Activated CD4-positive, alpha-beta T cell treated with anti-CD3 and anti-CD28 coated beads, Interleukin-2, amount 10 ng/mL, durations not matched to agents 7 days and 5 days (primary cell): ENCODE data around the gene TMEM121. TPM values are rescaled to one million over a fixed set of nuclear protein-coding genes. Genes with fewer than 3 reads are reported as not detected.
A peak's percentile ranks its signal among the peaks of the same experiment; 100 is the strongest.

Experiments used
- CTCF ChIA-PET: fragments of 350-600 bp; sonication (Branson Sonifier 250); formaldehyde crosslinking; loops from one replicate; lab custom pipeline; 2021; ENCODE audit warnings: antibody characterized with exemption; lab: Charles Lee
- POLR2A ChIA-PET: fragments of 350-600 bp; sonication (Branson Sonifier 250); formaldehyde crosslinking; loops from one replicate; lab custom pipeline; 2021; ENCODE audit warnings: antibody characterized with exemption; lab: Charles Lee
- DNase-seq: peaks from one replicate; pipeline ENCODE4 v3.0.0-alpha.2; 2020
- H3K27ac Mint-ChIP-seq: one replicate; pipeline ENCODE4 v1.8.0; 2021; ENCODE audit warnings: mild to moderate bottlenecking, moderate library complexity, mixed read lengths
- H3K27me3 Mint-ChIP-seq: one replicate; pipeline ENCODE4 v1.8.0; 2021; ENCODE audit warnings: mixed read lengths
- H3K36me3 Mint-ChIP-seq: one replicate; pipeline ENCODE4 v1.8.0; 2021; ENCODE audit warnings: low read depth, mixed read lengths
- H3K4me1 Mint-ChIP-seq: one replicate; pipeline ENCODE4 v1.8.0; 2021; ENCODE audit warnings: mixed read lengths
- H3K4me3 Mint-ChIP-seq: one replicate; pipeline ENCODE4 v1.8.0; 2021; ENCODE audit warnings: mild to moderate bottlenecking, moderate library complexity, mixed read lengths
- H3K9me3 Mint-ChIP-seq: one replicate; pipeline ENCODE4 v1.8.0; 2021; ENCODE audit warnings: mixed read lengths
- total RNA-seq, 2 experiments: library from RNA; stranded (reverse); gene quantifications; one replicate each; pipeline ENCODE4 v1.2.3, GENCODE V29; 2021

Gene TMEM121
- total RNA-seq, 2 experiments from 2014 or later, result 4.6 TPM

DNA sequence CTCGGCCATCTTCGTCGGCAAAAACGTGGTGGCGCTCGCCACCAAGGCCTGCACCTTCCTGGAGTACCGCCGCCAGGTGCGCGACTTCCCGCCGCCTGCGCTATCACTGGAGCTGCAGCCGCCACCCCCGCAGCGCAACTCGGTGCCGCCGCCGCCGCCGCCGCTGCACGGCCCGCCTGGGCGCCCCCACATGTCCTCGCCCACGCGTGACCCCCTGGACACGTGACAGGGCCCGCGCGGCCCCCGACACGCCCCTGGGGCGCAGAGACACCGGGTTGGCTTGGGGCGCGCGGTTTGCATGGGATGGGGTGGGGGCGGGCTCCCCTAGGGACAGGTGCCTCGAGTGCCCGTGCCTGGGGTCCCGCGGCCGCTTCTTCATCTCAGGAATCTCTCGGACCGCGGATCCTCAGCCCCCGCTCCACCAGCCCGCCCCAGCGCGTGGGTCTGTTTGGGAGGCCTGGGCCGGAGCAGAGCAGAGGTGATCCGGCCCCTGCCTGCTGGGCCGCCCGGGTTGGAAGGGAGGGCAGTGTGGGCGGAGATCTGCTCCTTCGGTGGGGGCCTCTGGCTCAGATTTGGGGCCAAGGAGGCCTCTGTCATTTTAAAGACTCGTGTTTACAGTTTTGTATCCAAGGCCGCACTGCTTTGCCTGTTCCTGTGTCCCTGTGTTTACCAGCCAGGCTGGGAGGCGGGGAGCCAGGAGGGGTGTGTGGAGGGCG lies 3.3 kb downstream of the TMEM121 start:
- H3K4me3 Mint-ChIP-seq, result peak overlapping the region; percentile 72
- peaks cover 25% of the 10 kb centered on the region for H3K4me1 Mint-ChIP-seq
- peak overlapping the region; percentile 86 for H3K27ac Mint-ChIP-seq
- H3K27me3 Mint-ChIP-seq, result peaks cover 18% of the 10 kb centered on the region
- CTCF ChIA-PET, result interaction anchor here (1.0 to 2.1 kb wide), 3 partner anchors 8 to 49 kb away, joined by 3 to 8 read pairs (median 4); no protein-coding TSS in a partner anchor
- H3K9me3 Mint-ChIP-seq, result no peaks in the 10 kb centered on the region
- H3K36me3 Mint-ChIP-seq, result no peaks in the 10 kb centered on the region
- POLR2A ChIA-PET, result no interaction called here
- peak; percentile 36 for DNase-seq

- peak overlapping the region; percentile 69 for H3K27ac Mint-ChIP-seq
- H3K9me3 Mint-ChIP-seq, result no peaks in the 10 kb centered on the region
- peaks cover 25% of the 10 kb centered on the region for H3K4me1 Mint-ChIP-seq
- no peak for DNase-seq
- H3K36me3 Mint-ChIP-seq, result no peaks in the 10 kb centered on the region
- H3K4me3 Mint-ChIP-seq, result peak overlapping the region; percentile 68
- CTCF ChIA-PET, result interaction anchor here (1.3 kb wide), 1 partner anchor 50 kb away, joined by 4 read pairs; no protein-coding TSS in a partner anchor
- H3K27me3 Mint-ChIP-seq, result peaks cover 12% of the 10 kb centered on the region
- POLR2A ChIA-PET, result no interaction called here
These were observed 4.1 kb downstream of the TMEM121 start for GRCh38 chr14:105530285-105531087.

DNA sequence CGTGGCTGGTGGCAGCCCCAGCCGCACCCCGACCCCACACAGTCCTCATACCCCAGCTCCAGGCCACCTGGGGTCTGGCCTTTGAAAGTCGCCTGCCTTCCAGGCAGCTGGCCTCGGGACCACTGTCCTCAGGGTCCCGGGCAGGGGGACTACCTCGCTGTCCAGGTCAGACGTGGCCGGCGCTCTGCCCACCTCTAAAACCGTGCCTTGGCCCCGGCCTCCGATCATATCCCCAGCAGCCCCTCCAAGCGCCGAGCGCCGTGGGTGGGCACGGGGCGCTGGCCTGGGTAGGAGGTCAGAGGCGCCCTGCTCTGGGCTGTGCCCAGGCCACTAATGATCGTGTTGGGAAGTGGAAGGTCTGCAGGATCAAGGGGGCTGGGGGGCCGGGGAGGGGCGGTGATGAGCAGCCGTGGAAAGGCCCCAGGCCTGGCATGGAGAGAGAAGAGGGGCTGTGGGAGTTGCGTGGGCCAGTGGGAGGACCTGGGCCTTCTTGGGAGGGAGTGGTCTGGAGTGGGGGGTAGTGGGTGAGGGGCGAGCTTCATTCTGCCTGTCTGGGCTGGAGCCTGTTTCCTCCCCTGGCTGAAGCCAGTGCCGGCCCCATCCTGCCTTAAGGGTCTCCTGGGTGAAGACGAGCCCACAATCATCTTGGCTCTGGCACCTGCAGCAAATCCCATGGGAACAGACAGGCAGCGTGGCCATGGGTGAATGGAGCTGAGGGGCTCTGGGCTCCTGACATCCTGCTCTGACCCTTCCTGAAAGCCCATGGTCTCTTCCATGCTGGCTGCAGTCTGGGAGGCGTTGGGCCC lies 4.9 kb downstream of the TMEM121 start:
- no peak overlapping the region for H3K4me3 Mint-ChIP-seq

GRCh38 chr14:105531894-105532623 lies 5.7 kb downstream of the TMEM121 start:
- Mint-ChIP-seq H3K36me3 (no peaks in the 10 kb centered on the region), H3K27ac (peak overlapping the region; percentile 52), H3K9me3 (no peaks in the 10 kb centered on the region), H3K4me1 (peaks cover 22% of the 10 kb centered on the region), H3K27me3 (peaks cover 9% of the 10 kb centered on the region), H3K4me3 (no peak overlapping the region)
- POLR2A ChIA-PET, result no interaction called here
- CTCF ChIA-PET, result interaction anchor here (0.6 to 1.4 kb wide), 4 partner anchors 21 to 442 kb away, joined by 3 to 5 read pairs (median 3); no protein-coding TSS in a partner anchor
- DNase-seq, result no peak

More for the DNA sequence above, 4.9 kb downstream of the TMEM121 start:
- Mint-ChIP-seq H3K4me1 (peaks cover 23% of the 10 kb centered on the region), H3K9me3 (no peaks in the 10 kb centered on the region), H3K27ac (no peak overlapping the region), H3K36me3 (no peaks in the 10 kb centered on the region), H3K27me3 (peaks cover 7% of the 10 kb centered on the region)
- POLR2A ChIA-PET, result no interaction called here
- no peak for DNase-seq
- CTCF ChIA-PET, result interaction anchor here (0.6 to 1.3 kb wide), 3 partner anchors 51 to 441 kb away, joined by 3 to 4 read pairs (median 3); no protein-coding TSS in a partner anchor

- CTCF ChIA-PET, result interaction anchor here (1.3 to 1.5 kb wide), 5 partner anchors 22 to 443 kb away, joined by 3 to 5 read pairs (median 3); no protein-coding TSS in a partner anchor
- Mint-ChIP-seq H3K36me3 (no peaks in the 10 kb centered on the region), H3K4me3 (no peak overlapping the region), H3K4me1 (peaks cover 16% of the 10 kb centered on the region), H3K27ac (peak overlapping the region; percentile 52), H3K27me3 (peaks cover 5% of the 10 kb centered on the region), H3K9me3 (no peaks in the 10 kb centered on the region)
- POLR2A ChIA-PET, result no interaction called here
- DNase-seq, result no peak
These were observed 6.4 kb downstream of the TMEM121 start for GRCh38 chr14:105532735-105533141.

DNA sequence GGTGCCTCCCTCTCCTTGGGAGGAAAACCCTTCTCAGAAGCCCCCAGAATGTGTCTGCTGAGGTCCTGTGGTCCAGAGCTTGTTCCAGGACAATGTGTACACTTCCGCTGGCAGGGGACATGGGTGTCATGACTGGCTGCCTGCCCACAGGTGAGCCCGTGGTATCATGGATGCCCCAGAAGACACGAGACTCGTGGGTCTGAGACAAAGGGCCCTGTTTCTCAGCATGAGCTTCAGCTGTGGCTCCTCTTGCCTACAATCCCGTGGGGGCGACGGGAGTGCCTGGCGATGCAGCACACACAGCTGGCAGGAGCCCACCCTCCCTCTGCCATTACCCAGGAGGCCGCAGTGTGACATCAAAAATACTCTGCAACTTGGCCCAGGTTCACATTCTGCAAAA lies 7.0 kb downstream of the TMEM121 start:
- Mint-ChIP-seq H3K27me3 (peaks cover 4% of the 10 kb centered on the region), H3K27ac (no peak overlapping the region), H3K9me3 (no peaks in the 10 kb centered on the region), H3K4me1 (peaks cover 15% of the 10 kb centered on the region), H3K4me3 (no peak overlapping the region), H3K36me3 (no peaks in the 10 kb centered on the region)
- no peak for DNase-seq
- ChIA-PET POLR2A (no interaction called here), CTCF (interaction anchor here (0.6 to 1.5 kb wide), 5 partner anchors 22 to 163 kb away, joined by 3 to 5 read pairs (median 3); no protein-coding TSS in a partner anchor)

DNA sequence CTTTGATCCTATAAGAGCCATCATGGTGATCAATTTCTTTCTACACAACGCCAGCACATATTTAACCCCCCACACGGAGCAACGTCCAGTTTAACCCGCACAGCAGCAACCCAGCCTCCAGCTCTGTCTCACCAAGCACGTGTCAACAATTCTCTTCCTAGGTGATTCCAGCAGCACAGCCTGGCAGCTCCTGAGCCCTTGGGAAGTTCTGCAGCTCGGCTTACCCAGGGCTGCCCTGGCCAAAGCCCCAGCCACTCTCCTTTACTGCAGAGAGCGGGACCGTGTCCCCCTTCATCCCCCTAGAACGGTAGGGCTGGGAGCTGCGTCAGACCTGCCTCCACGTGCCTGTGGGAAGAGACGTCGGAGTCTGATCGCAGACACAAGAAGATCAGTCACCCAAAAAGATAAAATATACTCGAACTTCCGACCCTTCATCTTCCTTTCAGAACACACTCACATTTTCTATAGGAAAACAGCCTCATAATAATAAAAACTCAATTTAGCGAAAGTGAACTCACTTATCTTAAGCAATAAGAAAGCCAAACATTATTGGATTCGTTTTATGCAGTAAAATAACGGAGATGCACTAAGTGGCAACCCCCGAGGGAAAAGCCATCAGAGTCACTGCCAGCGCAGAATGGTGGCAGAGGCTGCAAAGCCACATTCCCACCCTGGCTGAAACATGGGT lies 7.6 kb downstream of the TMEM121 start:
- Mint-ChIP-seq H3K36me3 (no peaks in the 10 kb centered on the region), H3K27ac (no peak overlapping the region), H3K9me3 (no peaks in the 10 kb centered on the region), H3K27me3 (peaks cover 5% of the 10 kb centered on the region), H3K4me1 (peaks cover 12% of the 10 kb centered on the region), H3K4me3 (no peak overlapping the region)
- no peak for DNase-seq
- CTCF ChIA-PET, result interaction anchor here (1.4 to 1.5 kb wide), 2 partner anchors 44 to 53 kb away, joined by 3 to 4 read pairs; no protein-coding TSS in a partner anchor
- POLR2A ChIA-PET, result no interaction called here

DNA sequence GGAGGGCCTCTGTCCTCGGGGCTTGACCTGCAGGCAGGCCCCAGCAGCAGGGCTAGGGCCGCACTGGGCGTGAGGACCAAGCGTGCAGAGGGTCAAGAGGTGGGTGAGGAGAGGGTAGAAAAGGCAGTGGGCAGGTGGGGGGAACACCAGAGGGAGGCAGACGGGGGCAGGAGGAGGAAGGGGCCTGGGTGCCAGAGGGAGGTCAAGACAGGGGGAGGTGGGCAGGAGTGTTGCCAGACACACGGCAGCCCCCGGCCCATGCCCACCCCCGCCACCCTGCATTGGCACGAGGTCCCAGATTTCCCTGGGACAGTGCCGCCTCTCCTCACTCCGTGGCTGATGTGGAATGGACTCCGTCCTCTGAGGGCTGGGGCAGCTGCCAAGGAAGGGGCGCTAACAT lies 8.2 kb downstream of the TMEM121 start:
- no peaks in the 10 kb centered on the region for H3K36me3 Mint-ChIP-seq
- ChIA-PET CTCF (no interaction called here), POLR2A (no interaction called here)
- H3K4me1 Mint-ChIP-seq, result peaks cover 9% of the 10 kb centered on the region
- DNase-seq, result no peak
- no peak overlapping the region for H3K27ac Mint-ChIP-seq
- peaks cover 6% of the 10 kb centered on the region for H3K27me3 Mint-ChIP-seq
- H3K4me3 Mint-ChIP-seq, result no peak overlapping the region
- no peaks in the 10 kb centered on the region for H3K9me3 Mint-ChIP-seq

DNA sequence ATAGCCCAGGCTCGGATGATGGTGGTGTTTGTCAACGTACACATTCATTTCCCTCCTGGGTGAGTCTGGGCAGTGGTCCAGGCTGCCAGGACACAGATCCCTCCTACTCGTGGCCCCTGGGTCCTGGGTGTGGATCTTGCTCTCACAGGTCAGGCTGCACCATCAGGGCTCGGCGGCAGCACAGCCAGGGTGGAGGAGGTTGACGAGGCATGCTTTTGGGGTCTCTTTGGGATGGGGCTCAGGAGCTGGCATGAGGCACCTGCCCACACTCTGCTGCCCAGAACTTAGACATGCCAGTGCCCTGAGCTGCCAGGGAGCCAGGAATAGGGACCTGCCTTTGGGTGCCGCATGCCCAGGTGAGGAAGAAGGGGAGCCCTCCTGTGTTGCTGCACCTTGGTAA lies 9.7 kb downstream of the TMEM121 start:
- peaks cover 6% of the 10 kb centered on the region for H3K27me3 Mint-ChIP-seq
- CTCF ChIA-PET, result interaction anchor here (1.0 kb wide), 1 partner anchor 165 kb away, joined by 3 read pairs; no protein-coding TSS in a partner anchor
- H3K4me1 Mint-ChIP-seq, result no peaks in the 10 kb centered on the region
- DNase-seq, result no peak
- no peak overlapping the region for H3K27ac Mint-ChIP-seq
- POLR2A ChIA-PET, result no interaction called here
- H3K4me3 Mint-ChIP-seq, result no peak overlapping the region
- no peaks in the 10 kb centered on the region for H3K36me3 Mint-ChIP-seq
- no peaks in the 10 kb centered on the region for H3K9me3 Mint-ChIP-seq

- no peaks in the 10 kb centered on the region for H3K4me1 Mint-ChIP-seq
- peaks cover 10% of the 10 kb centered on the region for H3K27me3 Mint-ChIP-seq
- no peaks in the 10 kb centered on the region for H3K36me3 Mint-ChIP-seq
- ChIA-PET CTCF (interaction anchor here (0.6 to 2.4 kb wide), 6 partner anchors 9 to 172 kb away, joined by 3 to 8 read pairs (median 4); no protein-coding TSS in a partner anchor), POLR2A (no interaction called here)
- no peak overlapping the region for H3K4me3 Mint-ChIP-seq
- H3K9me3 Mint-ChIP-seq, result no peaks in the 10 kb centered on the region
- no peak for DNase-seq
- no peak overlapping the region for H3K27ac Mint-ChIP-seq
These were observed 10.6 kb downstream of the TMEM121 start for GRCh38 chr14:105536691-105537579.
